ES-I3 (cell line): ENCODE data around the gene IZUMO1R.
"Not testable (repeated sequence)": the region's sequence is repeated elsewhere in the genome, so short reads cannot be mapped to it uniquely, and the experiment has no call there.

Source experiments
- H3K36me3 ChIP-seq: 2 replicates; pipeline ENCODE4 v1.6.1; 2013; ENCODE audit warnings: mild to moderate bottlenecking, low read length, control low read depth, moderate library complexity; ENCODE audit not compliant: insufficient read depth
- H3K4me1 ChIP-seq: 2 replicates; pipeline ENCODE4 v1.6.1; 2013; ENCODE audit warnings: mild to moderate bottlenecking, control low read depth, low read length; ENCODE audit not compliant: insufficient read depth
- H3K9ac ChIP-seq: 2 replicates; pipeline ENCODE4 v1.6.1; 2013; ENCODE audit warnings: low read depth, mild to moderate bottlenecking, low read length, moderate library complexity
- H3K9me3 ChIP-seq: 2 replicates; pipeline ENCODE4 v1.6.1; 2013; ENCODE audit warnings: mild to moderate bottlenecking, low read length, moderate library complexity; ENCODE audit not compliant: control insufficient read depth, insufficient read depth

Gene IZUMO1R

GRCh38 chr11:94303966-94304958, at the start of gene IZUMO1R:
IZUMO1R (plus strand) TSS chr11:94304580; CDS start chr11:94305637, 1,057 bp downstream.
- Histone ChIP-seq H3K9me3 (no peaks in the 10 kb centered on the region), H3K4me1 (peaks cover 13% of the 10 kb centered on the region), H3K36me3 (no peaks in the 10 kb centered on the region), H3K9ac (no peak within 1 kb of the TSS)

- no peaks in the 10 kb centered on the region for H3K36me3 ChIP-seq
- no peaks in the 10 kb centered on the region for H3K9me3 ChIP-seq
- no peak overlapping the region for H3K9ac ChIP-seq
- no peaks in the 10 kb centered on the region for H3K4me1 ChIP-seq
These were observed 32.5 kb upstream of the IZUMO1R start for GRCh38 chr11:94271885-94272372.

DNA sequence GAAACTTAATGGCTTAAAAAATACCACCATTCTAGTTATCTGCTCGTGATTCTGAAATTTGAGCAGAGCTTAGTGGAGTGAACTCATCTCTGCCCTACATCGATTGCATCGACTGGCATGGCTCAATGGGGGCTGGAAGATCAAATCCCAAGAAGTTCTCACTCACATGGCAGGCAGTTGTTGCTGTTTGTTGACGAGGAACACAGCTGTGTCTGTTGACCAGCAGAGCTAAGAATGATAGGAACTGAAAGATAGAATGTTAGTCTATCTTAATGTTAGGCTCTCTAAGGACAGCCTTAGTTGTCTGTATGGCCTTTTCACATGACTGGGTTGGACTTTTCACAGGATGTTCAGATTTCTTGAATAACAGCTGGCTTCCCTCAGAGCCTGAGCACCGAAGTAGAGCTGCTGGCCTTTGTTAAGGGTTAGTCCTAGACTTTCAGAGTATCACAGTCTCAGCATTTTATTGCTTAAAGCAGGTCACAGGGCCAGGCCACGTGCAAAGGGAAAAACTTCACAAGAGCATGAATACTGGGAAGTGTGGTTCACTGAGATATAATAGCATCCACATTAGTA, 31.6 kb upstream of the IZUMO1R start:
- H3K4me1 ChIP-seq = no peaks in the 10 kb centered on the region
- no peaks in the 10 kb centered on the region for H3K9me3 ChIP-seq
- no peaks in the 10 kb centered on the region for H3K36me3 ChIP-seq
- H3K9ac ChIP-seq = no peak overlapping the region

- no peaks in the 10 kb centered on the region for H3K9me3 ChIP-seq
- H3K4me1 ChIP-seq = no peaks in the 10 kb centered on the region; the same call in 1 of the 2 replicates
- no peak overlapping the region for H3K9ac ChIP-seq
- H3K36me3 ChIP-seq = no peaks in the 10 kb centered on the region
These were observed 28.4 kb upstream of the IZUMO1R start for GRCh38 chr11:94275961-94276360.

DNA sequence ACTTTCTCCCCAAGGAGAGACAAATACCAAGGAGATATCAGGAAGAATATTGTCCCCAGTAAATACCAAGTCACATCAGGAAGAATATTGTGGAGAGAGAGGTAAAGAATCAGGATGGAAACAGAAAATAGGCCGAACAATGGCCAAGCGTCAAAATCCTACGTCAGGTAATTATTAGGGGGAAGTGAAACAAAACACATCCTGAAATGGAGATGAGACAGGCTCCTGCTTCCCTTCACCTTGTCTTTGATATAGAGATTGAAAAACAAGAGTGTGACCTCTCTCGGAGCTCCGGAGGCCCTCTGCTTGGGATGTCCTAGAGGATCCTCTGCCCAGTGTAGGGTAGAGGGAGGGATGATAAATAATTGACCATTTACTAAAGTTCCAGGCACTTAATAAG, 27.4 kb upstream of the IZUMO1R start:
- H3K9me3 ChIP-seq = no peaks in the 10 kb centered on the region
- H3K9ac ChIP-seq = no peak overlapping the region
- H3K4me1 ChIP-seq = no peaks in the 10 kb centered on the region; the same call in 1 of the 2 replicates
- H3K36me3 ChIP-seq = no peaks in the 10 kb centered on the region

DNA sequence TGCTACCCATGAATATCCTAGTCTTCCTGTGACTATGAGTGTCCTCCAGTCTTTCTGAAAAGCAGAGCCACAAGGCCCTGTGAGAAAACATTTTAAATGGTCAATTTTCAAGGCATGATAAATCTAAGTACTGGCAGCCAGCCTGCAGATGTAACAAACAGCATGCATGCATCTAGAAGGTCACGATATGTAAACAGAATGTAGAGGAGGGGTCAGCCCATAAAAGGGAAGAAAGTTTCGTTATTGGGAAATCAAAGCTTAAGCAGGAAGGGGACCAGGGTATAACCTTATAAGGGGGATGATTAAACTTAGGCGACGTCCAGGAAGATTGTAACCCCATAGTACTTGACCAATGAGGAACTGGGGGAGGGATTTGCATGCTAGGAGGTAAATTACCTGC, 26.2 kb upstream of the IZUMO1R start:
- H3K9ac ChIP-seq, H3K9me3 ChIP-seq, H3K4me1 ChIP-seq, H3K36me3 ChIP-seq: not testable (repeated sequence)

DNA sequence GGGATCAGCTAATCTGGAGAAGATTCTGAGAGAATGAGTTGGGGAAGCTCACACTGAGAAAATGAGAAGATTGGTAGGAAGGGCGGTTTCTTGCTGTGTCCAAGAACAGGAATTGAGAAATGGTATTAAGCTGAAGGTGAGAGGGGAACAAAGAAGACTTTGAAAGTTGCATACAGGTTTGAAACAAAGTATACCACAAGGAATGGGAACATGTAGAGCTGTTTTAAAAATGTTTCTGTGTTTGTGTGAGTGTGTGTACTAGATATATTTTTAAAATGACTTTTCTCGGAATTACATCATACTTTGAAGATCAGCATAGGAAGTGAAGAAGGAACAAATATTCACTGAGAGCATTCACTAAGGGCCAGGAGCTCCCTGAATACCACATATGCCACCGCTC, 24.4 kb upstream of the IZUMO1R start:
- Histone ChIP-seq H3K9me3 (no peaks in the 10 kb centered on the region), H3K4me1 (peaks cover 3% of the 10 kb centered on the region; the same call in 1 of the 2 replicates), H3K9ac (no peak overlapping the region), H3K36me3 (no peaks in the 10 kb centered on the region)

DNA sequence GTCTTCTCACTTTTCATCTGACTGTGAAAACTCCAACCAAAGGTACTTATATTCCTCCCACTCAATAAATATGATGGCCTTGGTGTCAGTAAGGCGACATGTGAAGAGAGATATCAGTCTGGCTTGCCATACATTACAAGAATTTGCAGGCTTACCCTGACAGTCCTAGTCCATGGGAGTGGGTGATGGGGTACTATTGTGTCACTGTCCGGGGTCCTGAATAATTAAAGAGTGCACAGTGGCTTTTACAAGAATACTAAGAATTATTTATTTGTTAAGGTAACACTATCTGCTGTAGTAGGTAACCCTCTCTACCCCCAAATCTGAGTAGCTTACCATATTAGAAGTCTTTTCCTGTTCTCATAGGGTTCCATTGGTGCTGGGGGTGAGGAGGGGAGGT, 23.1 kb upstream of the IZUMO1R start:
- Histone ChIP-seq H3K36me3 (no peaks in the 10 kb centered on the region), H3K9me3 (no peaks in the 10 kb centered on the region), H3K9ac (no peak overlapping the region), H3K4me1 (peaks cover 3% of the 10 kb centered on the region; the same call in 1 of the 2 replicates)

DNA sequence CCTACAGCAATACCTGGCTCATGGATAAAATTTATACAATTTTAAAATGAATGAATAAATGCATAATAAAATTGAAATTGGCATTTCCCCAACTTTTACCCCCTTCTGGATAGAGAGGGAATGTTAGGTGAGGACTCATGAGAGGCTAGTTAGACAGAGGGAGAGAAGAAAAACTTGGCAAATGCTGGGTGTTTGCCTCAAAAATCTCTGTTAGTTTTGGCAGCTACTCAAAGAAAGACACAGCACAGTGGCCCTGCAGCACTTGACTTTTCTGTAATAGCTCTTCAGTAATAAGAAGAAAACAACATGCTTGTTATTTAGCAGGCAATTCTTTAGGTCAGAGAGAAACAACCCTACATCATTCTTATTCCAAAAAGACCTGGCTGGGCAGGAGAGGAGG, 20.7 kb upstream of the IZUMO1R start:
- Histone ChIP-seq H3K4me1 (0 out of 2 replicates have a peak, but pooled peaks cover 3% of the 10 kb centered on the region), H3K9me3 (no peaks in the 10 kb centered on the region), H3K36me3 (no peaks in the 10 kb centered on the region), H3K9ac (no peak overlapping the region)

DNA sequence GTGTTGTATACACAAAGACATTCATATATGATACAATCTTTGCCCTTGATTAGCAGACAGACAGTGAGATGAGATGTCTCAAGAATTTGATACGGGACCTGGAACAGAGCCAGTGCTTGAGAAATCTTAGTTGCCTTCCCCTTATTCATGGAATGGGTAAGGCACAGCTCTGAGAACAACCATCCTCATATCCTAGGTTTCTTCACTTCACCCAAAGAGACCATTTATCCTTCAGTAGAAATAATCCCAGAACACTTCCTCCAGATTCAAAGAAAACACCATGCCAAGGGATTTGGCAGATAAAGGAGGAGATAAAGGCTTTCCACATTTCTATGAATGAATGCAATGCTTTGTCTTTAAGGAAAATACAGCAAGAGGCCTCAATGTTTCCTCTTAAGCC, 8.8 kb upstream of the IZUMO1R start:
- no peaks in the 10 kb centered on the region for H3K9me3 ChIP-seq
- no peaks in the 10 kb centered on the region for H3K36me3 ChIP-seq
- no peak overlapping the region for H3K9ac ChIP-seq
- H3K4me1 ChIP-seq = no peaks in the 10 kb centered on the region

GRCh38 chr11:94297985-94298576, 6.3 kb upstream of the IZUMO1R start:
- H3K4me1 ChIP-seq = peaks cover 1% of the 10 kb centered on the region
- H3K9me3 ChIP-seq = no peaks in the 10 kb centered on the region
- no peak overlapping the region for H3K9ac ChIP-seq
- no peaks in the 10 kb centered on the region for H3K36me3 ChIP-seq

DNA sequence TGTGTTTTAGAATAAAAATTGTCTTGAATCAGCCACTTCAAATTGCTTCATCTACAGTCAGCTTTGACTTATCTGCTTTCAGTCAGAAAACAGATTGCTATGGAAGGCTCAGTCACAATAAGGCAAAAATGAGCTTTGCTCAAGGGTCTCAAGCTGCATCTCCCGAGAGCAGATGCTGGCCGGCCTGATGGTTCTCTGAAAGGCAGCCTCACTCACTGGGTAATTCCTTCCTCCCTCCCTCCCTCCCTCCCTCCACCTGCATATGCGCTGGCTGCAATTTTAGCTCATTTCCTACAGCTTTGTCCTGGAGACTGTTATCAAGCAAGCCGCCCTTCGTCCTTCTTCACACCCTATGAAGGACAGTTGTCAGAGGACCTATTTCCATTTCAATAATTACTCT, 1.6 kb upstream of the IZUMO1R start:
- Histone ChIP-seq H3K4me1 (peaks cover 13% of the 10 kb centered on the region), H3K9ac (no peak overlapping the region), H3K36me3 (no peaks in the 10 kb centered on the region), H3K9me3 (no peaks in the 10 kb centered on the region)

DNA sequence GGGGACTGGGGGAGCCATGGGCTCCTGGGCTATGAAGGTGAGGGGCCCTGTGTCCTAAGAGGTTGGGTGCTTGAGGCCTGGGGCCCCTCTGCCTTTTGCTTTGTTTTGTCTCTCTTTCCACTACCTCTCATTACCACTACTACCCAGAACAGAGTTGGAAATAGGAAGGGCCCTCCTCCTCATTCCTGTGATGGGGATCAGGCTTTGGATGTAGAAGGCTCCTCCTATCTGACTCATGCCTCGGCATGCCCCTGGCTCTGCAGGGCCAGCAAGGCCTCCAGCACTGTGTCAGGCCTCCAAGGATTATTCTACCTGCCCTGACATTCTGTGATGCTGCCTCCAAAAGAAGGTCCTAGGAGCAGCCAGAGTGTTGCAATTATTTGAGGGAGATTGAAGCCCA, 766 bp downstream of the IZUMO1R start:
- H3K9me3 ChIP-seq = no peaks in the 10 kb centered on the region
- peaks cover 13% of the 10 kb centered on the region for H3K4me1 ChIP-seq
- no peak overlapping the region for H3K9ac ChIP-seq
- no peaks in the 10 kb centered on the region for H3K36me3 ChIP-seq

- no peak overlapping the region for H3K9ac ChIP-seq
- no peaks in the 10 kb centered on the region for H3K9me3 ChIP-seq
- peaks cover 13% of the 10 kb centered on the region; the same call in 1 of the 2 replicates for H3K4me1 ChIP-seq
- H3K36me3 ChIP-seq = no peaks in the 10 kb centered on the region
These were observed 2.9 kb downstream of the IZUMO1R start for GRCh38 chr11:94307101-94307791.
